Activated naive CD4-positive, alpha-beta T cell treated with anti-CD3 and anti-CD28 coated beads, Interleukin-2, amount 10 ng/mL, durations not matched to agents 7 days and 5 days (primary cell): ENCODE data around the gene TSPAN16.
"Not testable (repeated sequence)": the region's sequence is repeated elsewhere in the genome, so short reads cannot be mapped to it uniquely, and the experiment has no call there.

Source experiments
- CTCF ChIA-PET: fragments of 350-600 bp; sonication (Branson Sonifier 250); formaldehyde crosslinking; loops from one replicate; lab custom pipeline; 2021; ENCODE audit warnings: antibody characterized with exemption; lab: Charles Lee
- DNase-seq: peaks from one replicate; pipeline ENCODE4 v3.0.0-alpha.2; 2020
- H3K27ac Mint-ChIP-seq: one replicate; pipeline ENCODE4 v1.8.0; 2021; ENCODE audit warnings: mild to moderate bottlenecking, moderate library complexity, mixed read lengths
- H3K27me3 Mint-ChIP-seq: one replicate; pipeline ENCODE4 v1.8.0; 2021; ENCODE audit warnings: mild to moderate bottlenecking, mixed read lengths
- H3K36me3 Mint-ChIP-seq: one replicate; pipeline ENCODE4 v1.8.0; 2021; ENCODE audit warnings: mixed read lengths
- H3K4me1 Mint-ChIP-seq: one replicate; pipeline ENCODE4 v1.8.0; 2021; ENCODE audit warnings: mixed read lengths
- H3K4me3 Mint-ChIP-seq: one replicate; pipeline ENCODE4 v1.8.0; 2021; ENCODE audit warnings: mild to moderate bottlenecking, moderate library complexity, mixed read lengths
- H3K9me3 Mint-ChIP-seq: one replicate; pipeline ENCODE4 v1.8.0; 2021; ENCODE audit warnings: mixed read lengths

TSPAN16 gene

DNA sequence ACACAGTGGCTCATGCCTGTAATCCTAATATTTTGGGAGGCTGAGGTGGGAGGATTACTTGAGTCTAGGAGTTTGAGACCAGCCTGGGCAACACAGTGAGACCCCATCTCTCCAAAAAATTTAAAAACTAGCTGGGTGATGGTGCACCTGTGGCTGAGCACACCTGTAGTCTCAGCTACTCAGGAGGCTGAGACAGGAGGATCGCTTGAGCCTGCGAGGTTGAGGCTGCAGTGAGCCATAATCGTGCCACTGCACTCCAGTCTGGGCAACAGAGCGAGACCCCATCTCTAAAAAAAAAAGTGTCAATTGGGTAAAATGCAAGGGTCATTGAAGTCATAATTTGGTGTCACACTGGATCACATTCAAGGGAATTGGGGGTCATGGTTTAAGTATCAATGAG lies 58.1 kb downstream of the TSPAN16 start:
- H3K36me3 Mint-ChIP-seq, CTCF ChIA-PET, H3K4me1 Mint-ChIP-seq, DNase-seq, H3K27ac Mint-ChIP-seq, H3K4me3 Mint-ChIP-seq, H3K9me3 Mint-ChIP-seq: not testable (repeated sequence)
- peaks cover 61% of the 10 kb centered on the region for H3K27me3 Mint-ChIP-seq

DNA sequence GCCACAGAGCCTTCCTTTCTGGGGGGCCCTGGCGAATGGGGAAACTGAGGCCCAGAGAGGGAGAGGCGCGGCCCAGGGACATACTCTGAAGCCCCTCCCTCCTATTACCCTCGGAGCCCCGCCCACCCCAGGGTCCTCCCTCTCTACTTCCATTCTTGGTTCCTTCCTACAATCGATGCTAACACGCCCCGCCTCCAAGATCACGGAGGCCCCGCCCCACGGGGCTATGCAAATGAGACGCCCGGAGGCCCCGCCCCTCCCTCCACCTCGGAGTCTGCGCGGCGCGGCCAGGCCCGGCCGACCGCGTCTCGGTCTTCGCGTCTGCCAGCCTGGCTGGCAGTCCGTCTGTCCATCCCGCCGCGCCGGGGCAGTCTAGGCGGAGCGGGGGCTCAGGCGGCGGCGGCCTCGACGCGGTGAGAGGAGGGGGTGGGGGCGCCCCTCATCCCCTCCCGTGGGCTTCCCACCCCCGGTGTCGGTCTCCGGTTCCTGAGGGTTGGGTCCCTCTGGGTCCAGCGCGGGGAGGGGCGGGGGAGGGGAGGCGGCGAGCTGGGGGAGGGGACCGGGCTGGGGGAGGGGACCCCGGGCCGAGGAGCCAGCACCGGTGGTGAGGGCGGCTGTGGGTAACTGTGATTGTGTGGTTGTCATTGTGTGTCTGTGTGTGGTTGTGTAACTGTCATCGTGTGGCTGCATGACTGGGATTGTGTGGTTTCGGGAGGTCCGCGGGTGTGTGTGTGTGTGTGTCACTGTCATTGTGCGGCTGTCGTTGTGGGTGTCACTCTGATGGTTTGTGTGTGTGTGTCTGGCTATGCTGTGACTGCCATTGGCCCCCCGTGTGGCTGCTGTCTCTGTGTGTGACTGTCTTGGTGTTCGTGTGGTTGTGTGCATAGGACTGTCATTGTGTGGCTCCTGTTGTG lies 59.5 kb downstream of the TSPAN16 start, which contains the start of gene PLPPR2:
Gene PLPPR2, plus strand, starts transcription at position 273 of the 914 bp plus-strand sequence. CDS start 2,242 bp downstream, outside the sequence.
- Mint-ChIP-seq H3K27me3 (peaks cover 63% of the 10 kb centered on the region), H3K4me3 (peak within 1 kb of the TSS; percentile 16), H3K27ac (no peak within 1 kb of the TSS), H3K9me3 (no peaks in the 10 kb centered on the region), H3K4me1 (peaks cover 7% of the 10 kb centered on the region), H3K36me3 (no peaks in the 10 kb centered on the region)
- peak; percentile 90 for DNase-seq
- CTCF ChIA-PET: no interaction called here

DNA sequence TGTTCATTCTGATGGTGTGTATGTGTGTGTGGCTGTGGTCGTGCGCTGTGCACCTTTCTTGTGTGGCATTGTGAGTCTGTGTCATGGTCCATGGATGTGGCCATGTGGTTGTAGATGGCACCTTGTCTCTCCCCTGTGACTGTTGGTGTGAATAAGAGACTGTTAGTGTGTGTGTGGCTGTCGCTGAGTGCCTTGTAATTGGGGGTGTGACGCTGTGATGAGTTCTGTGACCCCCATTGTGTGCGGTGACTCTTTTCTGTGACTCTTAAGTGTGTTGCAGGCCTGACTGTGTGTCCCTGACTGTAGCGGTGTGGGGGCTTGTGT lies 60.1 kb downstream of the TSPAN16 start:
- Mint-ChIP-seq H3K4me1 (peaks cover 7% of the 10 kb centered on the region), H3K27me3 (peaks cover 61% of the 10 kb centered on the region), H3K4me3 (peak overlapping the region; percentile 16), H3K27ac (no peak overlapping the region), H3K36me3 (no peaks in the 10 kb centered on the region), H3K9me3 (no peaks in the 10 kb centered on the region)
- CTCF ChIA-PET: no interaction called here
- no peak for DNase-seq

DNA sequence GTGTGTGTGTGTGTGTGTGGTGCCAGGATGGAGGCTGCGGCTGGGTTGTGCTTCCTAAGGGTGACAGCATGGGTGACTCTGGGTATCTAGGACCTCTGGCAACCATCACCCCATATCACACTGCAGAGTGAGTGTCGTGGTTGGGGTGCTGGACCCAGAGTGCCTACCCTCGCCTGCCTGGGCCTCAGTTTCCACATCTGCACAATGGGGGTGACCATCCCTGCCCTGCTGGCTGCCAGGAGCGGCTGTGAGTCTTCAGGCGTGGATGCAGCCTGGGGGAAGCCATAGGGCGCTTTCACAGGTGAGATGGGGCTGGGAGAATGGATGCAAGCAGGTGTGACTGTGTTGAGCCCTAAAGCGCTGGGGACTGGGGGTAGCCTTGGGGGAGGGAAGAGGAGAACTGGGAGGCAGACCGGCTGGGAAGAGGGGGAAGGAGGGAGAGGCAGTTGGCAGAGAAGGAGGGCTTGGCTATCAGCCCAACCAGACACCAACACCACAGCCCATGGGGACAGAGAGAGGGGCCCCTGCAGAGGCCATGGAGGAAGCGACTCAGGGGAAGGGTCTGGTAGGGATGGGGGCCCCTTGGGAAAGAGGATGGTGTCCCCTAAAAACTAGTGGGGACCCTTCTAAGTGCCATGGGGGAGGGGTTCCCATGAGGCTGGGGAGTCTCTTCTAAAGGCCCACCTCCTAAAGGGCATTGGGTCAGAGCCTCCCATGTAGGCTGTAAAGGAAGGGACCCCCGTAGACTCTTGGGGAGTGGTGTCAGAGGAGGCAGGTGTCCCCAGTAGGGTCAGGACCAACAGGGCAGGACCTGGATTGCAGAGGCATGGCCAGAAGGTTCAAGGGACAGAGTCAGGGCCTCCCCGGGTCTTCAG lies 61.0 kb downstream of the TSPAN16 start:
- CTCF ChIA-PET: no interaction called here
- H3K36me3 Mint-ChIP-seq: no peaks in the 10 kb centered on the region
- peaks cover 54% of the 10 kb centered on the region for H3K27me3 Mint-ChIP-seq
- H3K4me1 Mint-ChIP-seq: peaks cover 7% of the 10 kb centered on the region
- no peak overlapping the region for H3K27ac Mint-ChIP-seq
- H3K4me3 Mint-ChIP-seq: no peak overlapping the region
- no peaks in the 10 kb centered on the region for H3K9me3 Mint-ChIP-seq
- no peak for DNase-seq

DNA sequence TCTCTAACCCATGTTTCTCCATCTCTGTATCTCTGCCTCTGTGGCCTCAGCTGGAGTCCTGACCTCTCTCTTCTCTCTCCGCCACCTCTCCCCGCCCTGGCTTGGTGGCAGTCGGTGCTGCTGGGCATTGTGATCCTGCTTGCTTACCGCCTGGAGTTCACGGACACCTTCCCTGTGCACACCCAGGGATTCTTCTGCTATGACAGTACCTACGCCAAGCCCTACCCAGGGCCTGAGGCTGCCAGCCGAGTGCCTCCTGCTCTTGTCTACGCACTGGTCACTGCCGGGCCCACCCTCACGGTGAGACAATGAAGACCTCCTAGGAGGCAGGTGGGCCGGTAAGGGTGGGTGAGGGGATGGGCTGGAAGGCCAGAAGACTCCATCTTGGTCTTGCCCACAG lies 63.5 kb downstream of the TSPAN16 start:
- DNase-seq: no peak
- Mint-ChIP-seq H3K27ac (no peak overlapping the region), H3K9me3 (no peaks in the 10 kb centered on the region), H3K4me1 (peaks cover 6% of the 10 kb centered on the region), H3K36me3 (no peaks in the 10 kb centered on the region), H3K4me3 (no peak overlapping the region), H3K27me3 (peaks cover 41% of the 10 kb centered on the region)
- CTCF ChIA-PET: no interaction called here

DNA sequence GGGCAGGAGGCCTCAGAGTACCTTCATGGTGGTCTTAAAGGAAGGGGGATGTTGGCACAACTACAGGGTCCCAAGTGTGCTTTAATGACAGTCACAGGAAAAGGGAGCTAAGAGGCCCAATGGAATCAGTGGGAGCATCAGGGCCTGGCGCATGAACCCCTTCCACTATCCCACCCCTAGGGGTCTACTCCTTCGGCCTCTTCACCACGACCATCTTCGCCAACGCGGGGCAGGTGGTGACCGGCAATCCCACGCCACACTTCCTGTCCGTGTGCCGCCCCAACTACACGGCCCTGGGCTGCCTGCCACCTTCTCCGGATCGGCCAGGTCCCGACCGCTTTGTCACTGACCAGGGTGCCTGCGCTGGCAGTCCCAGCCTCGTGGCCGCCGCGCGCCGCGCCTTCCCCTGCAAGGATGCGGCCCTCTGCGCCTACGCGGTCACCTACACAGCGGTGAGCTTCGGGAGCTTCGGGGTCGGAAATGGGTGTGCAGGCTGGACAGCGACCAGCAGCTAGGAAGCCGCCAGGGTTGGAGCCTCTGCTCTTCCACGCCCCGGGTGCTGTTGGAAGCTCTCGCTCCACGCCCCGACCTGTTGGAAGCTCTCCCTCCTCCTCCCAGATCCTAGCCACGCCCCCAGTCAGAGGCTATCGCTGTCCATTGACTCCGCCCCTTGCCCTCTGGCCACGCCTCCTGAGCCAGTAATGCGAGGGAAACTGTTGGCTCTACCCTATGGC lies 65.2 kb downstream of the TSPAN16 start:
- CTCF ChIA-PET: no interaction called here
- no peak for DNase-seq
- no peaks in the 10 kb centered on the region for H3K36me3 Mint-ChIP-seq

DNA sequence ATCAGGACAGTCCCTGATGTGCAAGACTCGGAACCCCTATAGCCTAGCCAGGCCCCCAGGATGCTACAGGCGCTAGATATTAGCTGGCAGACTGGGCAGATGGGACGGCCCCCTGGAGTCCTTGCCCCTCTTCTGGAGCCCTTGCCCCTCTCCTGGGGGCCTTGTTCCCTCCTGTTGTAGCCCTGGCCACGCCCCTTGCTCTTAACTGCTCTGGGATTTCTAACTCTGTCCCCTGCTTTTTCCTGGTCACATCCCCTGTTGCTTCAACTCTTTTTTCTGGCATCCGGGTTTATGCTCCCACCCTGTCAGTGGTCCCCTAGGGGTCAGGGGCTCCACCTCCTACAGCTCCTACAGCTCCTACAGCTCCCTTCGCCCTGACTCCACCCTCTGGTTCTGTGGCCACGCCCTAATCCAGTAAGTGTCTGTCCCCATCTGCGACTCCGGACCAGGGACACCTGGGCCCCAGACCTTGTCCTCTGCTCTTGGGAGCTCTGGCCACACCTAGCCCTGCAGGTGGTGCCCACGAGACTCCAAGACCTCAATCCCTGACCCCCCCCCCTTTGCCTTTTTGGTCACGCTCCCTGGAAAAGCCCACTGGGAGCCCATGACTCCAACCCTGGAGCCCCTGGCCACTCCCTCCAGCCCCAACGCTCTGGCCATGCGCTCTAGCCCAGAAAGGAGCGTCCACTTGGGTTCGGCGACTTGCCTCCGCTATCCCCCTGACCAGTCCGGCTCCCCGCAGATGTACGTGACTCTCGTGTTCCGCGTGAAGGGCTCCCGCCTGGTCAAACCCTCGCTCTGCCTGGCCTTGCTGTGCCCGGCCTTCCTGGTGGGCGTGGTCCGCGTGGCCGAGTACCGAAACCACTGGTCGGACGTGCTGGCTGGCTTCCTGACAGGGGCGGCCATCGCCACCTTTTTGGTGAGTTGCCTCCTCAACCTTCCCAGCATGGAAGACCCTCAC lies 66.1 kb downstream of the TSPAN16 start:
- no peak overlapping the region for H3K27ac Mint-ChIP-seq
- CTCF ChIA-PET: no interaction called here
- H3K4me1 Mint-ChIP-seq: no peaks in the 10 kb centered on the region
- no peaks in the 10 kb centered on the region for H3K36me3 Mint-ChIP-seq
- DNase-seq: no peak
- no peak overlapping the region for H3K4me3 Mint-ChIP-seq
- H3K27me3 Mint-ChIP-seq: peaks cover 15% of the 10 kb centered on the region
- H3K9me3 Mint-ChIP-seq: no peaks in the 10 kb centered on the region

More for the DNA sequence above, 65.2 kb downstream of the TSPAN16 start:
- Mint-ChIP-seq H3K27ac (no peak overlapping the region), H3K27me3 (peaks cover 24% of the 10 kb centered on the region), H3K4me3 (no peak overlapping the region), H3K9me3 (no peaks in the 10 kb centered on the region), H3K4me1 (no peaks in the 10 kb centered on the region)

DNA sequence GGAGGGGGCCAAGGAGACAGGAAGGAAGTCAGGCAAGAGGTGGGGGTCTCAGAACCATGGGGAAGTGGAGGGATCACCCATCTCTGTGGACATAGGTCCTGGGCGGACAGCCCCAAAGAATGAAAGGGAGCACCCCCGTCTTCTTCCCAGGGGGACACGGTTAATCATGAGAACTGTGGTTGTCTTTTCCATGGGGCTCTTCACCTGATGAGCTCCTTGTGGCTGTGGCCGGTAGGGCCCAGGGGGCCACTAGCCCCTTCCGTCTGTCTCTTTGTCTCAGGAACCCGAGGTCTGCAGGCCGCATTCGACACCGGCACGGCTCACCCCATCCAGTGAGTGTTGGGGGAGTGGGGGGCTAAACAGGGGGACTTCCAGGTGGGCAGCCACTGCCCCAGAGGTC lies 67.9 kb downstream of the TSPAN16 start:
- Mint-ChIP-seq H3K36me3 (no peaks in the 10 kb centered on the region), H3K27me3 (peaks cover 6% of the 10 kb centered on the region), H3K4me1 (no peaks in the 10 kb centered on the region), H3K9me3 (no peaks in the 10 kb centered on the region), H3K27ac (no peak overlapping the region), H3K4me3 (no peak overlapping the region)
- no peak for DNase-seq
- CTCF ChIA-PET: no interaction called here

DNA sequence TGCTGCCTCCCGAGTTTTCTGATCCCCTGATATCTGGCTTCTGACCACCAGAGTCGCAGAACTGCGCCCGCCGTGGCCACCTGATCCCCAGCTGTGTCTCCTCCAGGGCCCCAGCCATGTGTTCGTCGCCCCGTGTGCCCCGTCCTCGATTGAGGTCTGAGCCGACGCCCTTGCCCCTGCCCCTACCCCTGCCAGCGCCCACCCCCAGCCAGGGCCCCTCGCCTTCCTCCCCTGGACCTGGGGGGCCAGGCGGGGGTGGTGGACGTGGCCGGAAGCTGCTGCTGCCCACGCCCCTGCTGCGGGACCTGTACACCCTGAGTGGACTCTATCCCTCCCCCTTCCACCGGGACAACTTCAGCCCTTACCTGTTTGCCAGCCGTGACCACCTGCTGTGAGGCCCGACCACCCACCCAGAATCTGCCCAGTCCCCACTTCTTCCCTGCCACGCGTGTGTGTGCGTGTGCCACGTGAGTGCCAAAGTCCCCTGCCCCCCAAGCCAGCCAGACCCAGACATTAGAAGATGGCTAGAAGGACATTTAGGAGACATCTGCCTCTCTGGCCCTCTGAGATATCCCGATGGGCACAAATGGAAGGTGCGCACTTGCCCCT lies 68.4 kb downstream of the TSPAN16 start:
- peaks cover under 1% of the 10 kb centered on the region for H3K27me3 Mint-ChIP-seq
- H3K36me3 Mint-ChIP-seq: peaks cover 2% of the 10 kb centered on the region
- no peak overlapping the region for H3K4me3 Mint-ChIP-seq
- H3K9me3 Mint-ChIP-seq: no peaks in the 10 kb centered on the region
- CTCF ChIA-PET: no interaction called here
- peak overlapping the region; percentile 29 for H3K27ac Mint-ChIP-seq
- no peak for DNase-seq
- H3K4me1 Mint-ChIP-seq: no peaks in the 10 kb centered on the region

DNA sequence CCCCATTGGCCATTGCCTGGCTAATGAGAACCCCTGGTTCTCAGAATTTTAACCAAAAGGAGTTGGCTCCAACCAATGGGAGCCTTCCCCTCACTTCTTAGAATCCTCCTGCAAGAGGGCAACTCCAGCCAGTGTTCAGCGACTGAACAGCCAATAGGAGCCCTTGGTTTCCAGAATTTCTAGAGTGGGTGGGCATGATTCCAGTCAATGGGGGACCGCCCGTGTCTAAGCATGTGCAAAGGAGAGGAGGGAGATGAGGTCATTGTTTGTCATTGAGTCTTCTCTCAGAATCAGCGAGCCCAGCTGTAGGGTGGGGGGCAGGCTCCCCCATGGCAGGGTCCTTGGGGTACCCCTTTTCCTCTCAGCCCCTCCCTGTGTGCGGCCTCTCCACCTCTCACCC lies 69.0 kb downstream of the TSPAN16 start:
- H3K27me3 Mint-ChIP-seq: no peaks in the 10 kb centered on the region
- no peaks in the 10 kb centered on the region for H3K9me3 Mint-ChIP-seq
- no peaks in the 10 kb centered on the region for H3K4me1 Mint-ChIP-seq
- no peak overlapping the region for H3K4me3 Mint-ChIP-seq
- DNase-seq: no peak
- CTCF ChIA-PET: no interaction called here
- H3K36me3 Mint-ChIP-seq: peaks cover 2% of the 10 kb centered on the region
- H3K27ac Mint-ChIP-seq: no peak overlapping the region
